ENCODE data around the gene CARD6.
"Not testable (repeated sequence)": the region's sequence is repeated elsewhere in the genome, so short reads cannot be mapped to it uniquely, and the experiment has no call there.

CARD6 gene

GRCh38 chr5:40877371-40877988 is 36.3 kb downstream of the CARD6 start:
- no peak for DNase-seq

GRCh38 chr5:40879163-40879942 is 38.2 kb downstream of the CARD6 start:
- peak; percentile 49 for DNase-seq

- no peak for DNase-seq
Observed at GRCh38 chr5:40882291-40882690, 41.1 kb downstream of the CARD6 start.

GRCh38 chr5:40883051-40883450 is 41.9 kb downstream of the CARD6 start:
- not testable (repeated sequence) for DNase-seq

GRCh38 chr5:40895440-40896425 is 54.6 kb downstream of the CARD6 start:
- DNase-seq = not testable (repeated sequence)

GRCh38 chr5:40904205-40904993 is 63.2 kb downstream of the CARD6 start:
- DNase-seq = peak; percentile 57

GRCh38 chr5:40904994-40905306 is 63.8 kb downstream of the CARD6 start:
- DNase-seq = no peak

GRCh38 chr5:40906351-40906751 is 65.2 kb downstream of the CARD6 start:
- DNase-seq = no peak

- no peak for DNase-seq
Observed at GRCh38 chr5:40909264-40909663, 68.1 kb downstream of the CARD6 start, which contains the start of gene C7. C7 (plus strand) TSS chr5:40909497; CDS start chr5:40909611, 114 bp downstream.

- no peak for DNase-seq
Observed at GRCh38 chr5:40909723-40910122, 68.6 kb downstream of the CARD6 start.
